Measurements from ENCODE around the gene NAT9.

Gene NAT9

GRCh38 chr17:74779948-74780400, 3.8 kb upstream of the NAT9 start:
- Mint-ChIP-seq H3K36me3 (peaks cover 6% of the 10 kb centered on the region), H3K27ac (peak overlapping the region; percentile 95), H3K27me3 (no peaks in the 10 kb centered on the region), H3K4me1 (peaks cover 46% of the 10 kb centered on the region), H3K9me3 (no peaks in the 10 kb centered on the region), H3K4me3 (peak overlapping the region; percentile 73)
- DNase-seq (ENCODE audit: low spot score in 2 of 2) (peak; percentile 63 to 83), ATAC-seq (ENCODE audit: low read depth) (peak; percentile 84)

- H3K4me3 Mint-ChIP-seq, result peak overlapping the region; percentile 73
- DNase-seq (ENCODE audit: low spot score in 2 of 2) (no peak), ATAC-seq (ENCODE audit: low read depth) (no peak)
- no peaks in the 10 kb centered on the region for H3K9me3 Mint-ChIP-seq
- H3K36me3 Mint-ChIP-seq, result peaks cover 6% of the 10 kb centered on the region
- peak overlapping the region; percentile 95 for H3K27ac Mint-ChIP-seq
- peaks cover 41% of the 10 kb centered on the region for H3K4me1 Mint-ChIP-seq
- H3K27me3 Mint-ChIP-seq, result no peaks in the 10 kb centered on the region
These were observed 3.4 kb upstream of the NAT9 start for GRCh38 chr17:74779501-74779900.

- peaks cover 4% of the 10 kb centered on the region for H3K36me3 Mint-ChIP-seq
- ATAC-seq (ENCODE audit: low read depth) (no peak), DNase-seq (ENCODE audit: low spot score in 2 of 2) (no peak)
- H3K9me3 Mint-ChIP-seq, result no peaks in the 10 kb centered on the region
- peaks cover 38% of the 10 kb centered on the region for H3K4me1 Mint-ChIP-seq
- H3K4me3 Mint-ChIP-seq, result no peak overlapping the region
- H3K27me3 Mint-ChIP-seq, result no peaks in the 10 kb centered on the region
- no peak overlapping the region for H3K27ac Mint-ChIP-seq
These were observed 2.8 kb upstream of the NAT9 start for GRCh38 chr17:74778960-74779359.

- Mint-ChIP-seq H3K36me3 (peaks cover 6% of the 10 kb centered on the region), H3K9me3 (no peaks in the 10 kb centered on the region), H3K27ac (no peak overlapping the region), H3K4me3 (peak overlapping the region; percentile 41), H3K27me3 (no peaks in the 10 kb centered on the region), H3K4me1 (peaks cover 37% of the 10 kb centered on the region)
- ATAC-seq (ENCODE audit: low read depth), result no peak
- no peak for DNase-seq (ENCODE audit: low spot score in 2 of 2)
These were observed 1.9 kb upstream of the NAT9 start for GRCh38 chr17:74777901-74778515.

- H3K4me1 Mint-ChIP-seq, result peaks cover 36% of the 10 kb centered on the region
- no peaks in the 10 kb centered on the region for H3K9me3 Mint-ChIP-seq
- ATAC-seq (ENCODE audit: low read depth) (no peak), DNase-seq (ENCODE audit: low spot score in 2 of 2) (no peak)
- peak overlapping the region; percentile 94 for H3K4me3 Mint-ChIP-seq
- no peaks in the 10 kb centered on the region for H3K27me3 Mint-ChIP-seq
- H3K36me3 Mint-ChIP-seq, result peaks cover 11% of the 10 kb centered on the region
- no peak overlapping the region for H3K27ac Mint-ChIP-seq
These were observed 845 bp upstream of the NAT9 start for GRCh38 chr17:74776990-74777389.

GRCh38 chr17:74775409-74776043, 619 bp downstream of the NAT9 start:
- ATAC-seq (ENCODE audit: low read depth) (no peak), DNase-seq (ENCODE audit: low spot score in 2 of 2) (no peak)
- peaks cover 32% of the 10 kb centered on the region for H3K4me1 Mint-ChIP-seq
- peak overlapping the region; percentile 94 for H3K4me3 Mint-ChIP-seq
- no peaks in the 10 kb centered on the region for H3K27me3 Mint-ChIP-seq
- H3K27ac Mint-ChIP-seq, result peak overlapping the region; percentile 94
- H3K36me3 Mint-ChIP-seq, result peaks cover 12% of the 10 kb centered on the region
- no peaks in the 10 kb centered on the region for H3K9me3 Mint-ChIP-seq

GRCh38 chr17:74773871-74774286, 2.3 kb downstream of the NAT9 start:
- H3K27me3 Mint-ChIP-seq, result no peaks in the 10 kb centered on the region
- DNase-seq (ENCODE audit: low spot score in 2 of 2), result no peak
- H3K4me1 Mint-ChIP-seq, result peaks cover 25% of the 10 kb centered on the region
- H3K4me3 Mint-ChIP-seq, result no peak overlapping the region
- ATAC-seq (ENCODE audit: low read depth), result no peak
- no peaks in the 10 kb centered on the region for H3K9me3 Mint-ChIP-seq
- no peak overlapping the region for H3K27ac Mint-ChIP-seq
- peaks cover 14% of the 10 kb centered on the region for H3K36me3 Mint-ChIP-seq

GRCh38 chr17:74773414-74773813, 2.7 kb downstream of the NAT9 start:
- no peaks in the 10 kb centered on the region for H3K27me3 Mint-ChIP-seq
- H3K27ac Mint-ChIP-seq, result no peak overlapping the region
- no peak for ATAC-seq (ENCODE audit: low read depth)
- no peak for DNase-seq (ENCODE audit: low spot score in 2 of 2)
- H3K4me3 Mint-ChIP-seq, result no peak overlapping the region
- H3K36me3 Mint-ChIP-seq, result peaks cover 19% of the 10 kb centered on the region
- peaks cover 24% of the 10 kb centered on the region for H3K4me1 Mint-ChIP-seq
- H3K9me3 Mint-ChIP-seq, result no peaks in the 10 kb centered on the region

GRCh38 chr17:74772053-74772452, 4.1 kb downstream of the NAT9 start:
- H3K36me3 Mint-ChIP-seq, result peaks cover 22% of the 10 kb centered on the region
- no peaks in the 10 kb centered on the region for H3K27me3 Mint-ChIP-seq
- ATAC-seq (ENCODE audit: low read depth) (no peak), DNase-seq (ENCODE audit: low spot score in 2 of 2) (no peak)
- H3K4me3 Mint-ChIP-seq, result no peak overlapping the region
- H3K4me1 Mint-ChIP-seq, result peaks cover 21% of the 10 kb centered on the region
- H3K27ac Mint-ChIP-seq, result no peak overlapping the region
- no peaks in the 10 kb centered on the region for H3K9me3 Mint-ChIP-seq

GRCh38 chr17:74771319-74771914, 4.7 kb downstream of the NAT9 start:
- ATAC-seq (ENCODE audit: low read depth) (no peak), DNase-seq (ENCODE audit: low spot score in 2 of 2) (no peak)
- Mint-ChIP-seq H3K27ac (no peak overlapping the region), H3K4me3 (no peak overlapping the region), H3K27me3 (no peaks in the 10 kb centered on the region), H3K4me1 (peaks cover 18% of the 10 kb centered on the region), H3K36me3 (peaks cover 24% of the 10 kb centered on the region), H3K9me3 (no peaks in the 10 kb centered on the region)

GRCh38 chr17:74770498-74771318, 5.4 kb downstream of the NAT9 start:
- DNase-seq (ENCODE audit: low spot score in 2 of 2) (peak; percentile 61 to 67), ATAC-seq (ENCODE audit: low read depth) (peak; percentile 98)
- H3K4me3 Mint-ChIP-seq, result no peak overlapping the region
- no peak overlapping the region for H3K27ac Mint-ChIP-seq
- no peaks in the 10 kb centered on the region for H3K27me3 Mint-ChIP-seq
- H3K4me1 Mint-ChIP-seq, result peaks cover 14% of the 10 kb centered on the region
- no peaks in the 10 kb centered on the region for H3K9me3 Mint-ChIP-seq
- peaks cover 22% of the 10 kb centered on the region for H3K36me3 Mint-ChIP-seq

- Mint-ChIP-seq H3K27ac (no peak overlapping the region), H3K36me3 (peaks cover 22% of the 10 kb centered on the region), H3K27me3 (no peaks in the 10 kb centered on the region), H3K4me3 (no peak overlapping the region), H3K4me1 (peaks cover 13% of the 10 kb centered on the region), H3K9me3 (no peaks in the 10 kb centered on the region)
- ATAC-seq (ENCODE audit: low read depth) (no peak), DNase-seq (ENCODE audit: low spot score in 2 of 2) (no peak)
These were observed 6.2 kb downstream of the NAT9 start for GRCh38 chr17:74769856-74770497.

- H3K9me3 Mint-ChIP-seq, result no peaks in the 10 kb centered on the region
- ATAC-seq (ENCODE audit: low read depth), result no peak
These were observed 6.8 kb downstream of the NAT9 start for GRCh38 chr17:74769266-74769855.

More at GRCh38 chr17:74769266-74769855, 6.8 kb downstream of the NAT9 start:
- no peak for DNase-seq (ENCODE audit: low spot score in 2 of 2)
- peaks cover 22% of the 10 kb centered on the region for H3K36me3 Mint-ChIP-seq
- H3K27ac Mint-ChIP-seq, result no peak overlapping the region
- H3K4me1 Mint-ChIP-seq, result peaks cover 13% of the 10 kb centered on the region
- H3K4me3 Mint-ChIP-seq, result no peak overlapping the region
- no peaks in the 10 kb centered on the region for H3K27me3 Mint-ChIP-seq

Measured in memory B cell (primary cell).